T-helper 9 cell (primary cell): ENCODE results near the gene EFCAB6.

Source experiments
- DNase-seq: peaks from one replicate; pipeline ENCODE4 v3.0.0-alpha.2; 2020

The EFCAB6 gene

GRCh38 chr22:43744700-43745410 lies 67.2 kb downstream of the EFCAB6 start:
- DNase-seq, result no peak

GRCh38 chr22:43743929-43744643 lies 68.0 kb downstream of the EFCAB6 start:
- DNase-seq, result no peak

- no peak for DNase-seq
Measured at GRCh38 chr22:43743131-43743530, 69.0 kb downstream of the EFCAB6 start.

- DNase-seq, result no peak
Measured at GRCh38 chr22:43742154-43742950, 69.8 kb downstream of the EFCAB6 start.

GRCh38 chr22:43740587-43741270 lies 71.4 kb downstream of the EFCAB6 start:
- no peak for DNase-seq

GRCh38 chr22:43739851-43740379 lies 72.2 kb downstream of the EFCAB6 start:
- DNase-seq, result no peak

GRCh38 chr22:43737150-43737828 lies 74.8 kb downstream of the EFCAB6 start:
- DNase-seq, result no peak

- no peak for DNase-seq
Measured at GRCh38 chr22:43736651-43737050, 75.5 kb downstream of the EFCAB6 start.

- DNase-seq, result no peak
Measured at GRCh38 chr22:43734370-43735150, 77.5 kb downstream of the EFCAB6 start.

- no peak for DNase-seq
Measured at GRCh38 chr22:43733138-43733537, 79.0 kb downstream of the EFCAB6 start.

GRCh38 chr22:43731988-43732387 lies 80.1 kb downstream of the EFCAB6 start:
- no peak for DNase-seq

- no peak for DNase-seq
Measured at GRCh38 chr22:43726964-43727543, 85.1 kb downstream of the EFCAB6 start.

GRCh38 chr22:43726322-43726721 lies 85.8 kb downstream of the EFCAB6 start:
- DNase-seq, result no peak

- no peak for DNase-seq
Measured at GRCh38 chr22:43723816-43724215, 88.3 kb downstream of the EFCAB6 start.

- no peak for DNase-seq
Measured at GRCh38 chr22:43722444-43722843, 89.7 kb downstream of the EFCAB6 start.

- DNase-seq, result no peak
Measured at GRCh38 chr22:43720716-43721115, 91.4 kb downstream of the EFCAB6 start.

GRCh38 chr22:43714104-43714503 lies 98.0 kb downstream of the EFCAB6 start:
- no peak for DNase-seq

GRCh38 chr22:43711681-43712080 lies 100.4 kb downstream of the EFCAB6 start:
- no peak for DNase-seq

GRCh38 chr22:43707648-43708047 lies 104.5 kb downstream of the EFCAB6 start:
- no peak for DNase-seq

GRCh38 chr22:43706571-43707328 lies 105.4 kb downstream of the EFCAB6 start:
- DNase-seq, result no peak
